HG03139 (cell line): Measurements from ENCODE around the gene BCAS1.

Experiments used
- ATAC-seq: cut with Tn5 transposase; IDR thresholded peaks from one replicate; pipeline ENCODE4 v1.9.1; 2021; ENCODE audit not compliant: unreplicated experiment

BCAS1 gene

GRCh38 chr20:53894707-53895384, 175.5 kb downstream of the BCAS1 start:
- no peak for ATAC-seq
